Osteoblast (primary cell): ENCODE results near the gene AIP. TPM values are rescaled to one million over a fixed set of nuclear protein-coding genes. Genes with fewer than 3 reads are reported as not detected.
"Not testable (repeated sequence)": the region's sequence is repeated elsewhere in the genome, so short reads cannot be mapped to it uniquely, and the experiment has no call there.

Experiments used
- DNase-seq: peaks from one replicate; pipeline ENCODE4 v3.0.0; 2011; ENCODE audit warnings: low spot score, mixed read lengths; ENCODE audit not compliant: insufficient read length; ENCODE audit errors: missing footprints
- H2AFZ ChIP-seq: 2 replicates; pipeline ENCODE4 v1.6.0; 2011; ENCODE audit warnings: mild to moderate bottlenecking, low read length
- H3K27ac ChIP-seq: 2 replicates; pipeline ENCODE4 v1.5.1; 2011; ENCODE audit warnings: mild to moderate bottlenecking, low read depth, low read length, moderate library complexity
- H3K27me3 ChIP-seq: 2 replicates; pipeline ENCODE4 v1.6.0; 2012; ENCODE audit warnings: mild to moderate bottlenecking, control low read depth, inconsistent platforms, low read length, moderate library complexity; ENCODE audit not compliant: insufficient read depth
- H3K36me3 ChIP-seq: 2 replicates; pipeline ENCODE4 v1.5.1; 2011; ENCODE audit warnings: mild to moderate bottlenecking, low read length, control low read depth, moderate library complexity; ENCODE audit not compliant: insufficient read depth
- H3K4me1 ChIP-seq: 2 replicates; pipeline ENCODE4 v1.5.1; 2011; ENCODE audit warnings: mild to moderate bottlenecking, low read length, control low read depth, moderate library complexity; ENCODE audit not compliant: insufficient read depth
- H3K4me2 ChIP-seq: 2 replicates; pipeline ENCODE4 v1.6.0; 2011; ENCODE audit warnings: mild to moderate bottlenecking, low read length; ENCODE audit not compliant: insufficient read depth
- H3K4me3 ChIP-seq: fragments of 200-600 bp; sonication (generic); 3 replicates; pipeline ENCODE4 v1.5.1; 2012; ENCODE audit warnings: mild to moderate bottlenecking, low read length, inconsistent platforms; ENCODE audit not compliant: insufficient read depth
- H3K79me2 ChIP-seq: 2 replicates; pipeline ENCODE4 v1.6.0; 2012; ENCODE audit warnings: mild to moderate bottlenecking, low read length, control low read depth, inconsistent platforms; ENCODE audit not compliant: insufficient read depth
- H3K9me3 ChIP-seq: 2 replicates; pipeline ENCODE4 v1.5.1; 2011; ENCODE audit warnings: low read depth, low read length, control low read depth
- H4K20me1 ChIP-seq: 2 replicates; pipeline ENCODE4 v1.6.0; 2012; ENCODE audit warnings: mild to moderate bottlenecking, low read length, control low read depth; ENCODE audit not compliant: insufficient read depth
- CTCF ChIP-seq: IDR thresholded peaks from 2 replicates; pipeline ENCODE4 v1.5.1; 2011; ENCODE audit warnings: mild to moderate bottlenecking, low read depth, low read length, moderate library complexity; ENCODE audit errors: extremely low read depth
- total RNA-seq: library from RNA; depleted of rRNA; stranded (reverse); fragments of >200 nt; gene quantifications from 2 replicates; pipeline ENCODE4 v1.2.3, GENCODE V29; 2012

Gene AIP
- total RNA-seq, 1 donor: 71.3 TPM

DNA sequence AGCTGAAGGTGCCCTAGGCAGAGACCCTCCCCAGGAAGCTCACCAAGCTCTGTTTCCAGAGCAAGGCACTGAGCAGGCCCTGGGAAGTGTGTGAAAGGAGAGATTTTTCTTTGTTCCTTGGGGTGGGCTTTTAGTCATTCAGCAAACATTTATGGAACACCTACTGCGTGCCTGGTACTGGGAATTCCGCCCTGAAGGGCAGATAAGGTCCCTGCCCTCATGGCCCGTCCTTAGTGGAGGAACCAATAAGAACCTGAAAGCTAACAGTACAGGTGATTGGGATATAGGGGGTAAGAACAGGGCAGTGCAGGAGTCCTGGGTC lies 17.7 kb upstream of the AIP start:
- H3K4me2 ChIP-seq: peak overlapping the region; percentile 82

GRCh38 chr11:67465530-67465929 lies 17.3 kb upstream of the AIP start:
- not testable (repeated sequence) for H3K36me3 ChIP-seq, H4K20me1 ChIP-seq, DNase-seq, H3K27ac ChIP-seq, H2AFZ ChIP-seq, H3K9me3 ChIP-seq, H3K27me3 ChIP-seq
- Histone ChIP-seq H3K4me1 (peaks cover 25% of the 10 kb centered on the region), H3K79me2 (peaks cover 10% of the 10 kb centered on the region), H3K4me3 (peak overlapping the region; percentile 75), H3K4me2 (peak overlapping the region; percentile 82)

More for the DNA sequence above, 17.7 kb upstream of the AIP start:
- Histone ChIP-seq H3K27ac (peak overlapping the region; percentile 37), H4K20me1 (no peaks in the 10 kb centered on the region), H3K27me3 (peaks cover 3% of the 10 kb centered on the region), H2AFZ (no peak overlapping the region), H3K79me2 (peaks cover 10% of the 10 kb centered on the region), H3K4me3 (peak overlapping the region; percentile 75), H3K4me1 (peaks cover 25% of the 10 kb centered on the region), H3K36me3 (no peaks in the 10 kb centered on the region), H3K9me3 (no peaks in the 10 kb centered on the region)
- no peak for TF ChIP-seq CTCF
- DNase-seq: peak; percentile 73

DNA sequence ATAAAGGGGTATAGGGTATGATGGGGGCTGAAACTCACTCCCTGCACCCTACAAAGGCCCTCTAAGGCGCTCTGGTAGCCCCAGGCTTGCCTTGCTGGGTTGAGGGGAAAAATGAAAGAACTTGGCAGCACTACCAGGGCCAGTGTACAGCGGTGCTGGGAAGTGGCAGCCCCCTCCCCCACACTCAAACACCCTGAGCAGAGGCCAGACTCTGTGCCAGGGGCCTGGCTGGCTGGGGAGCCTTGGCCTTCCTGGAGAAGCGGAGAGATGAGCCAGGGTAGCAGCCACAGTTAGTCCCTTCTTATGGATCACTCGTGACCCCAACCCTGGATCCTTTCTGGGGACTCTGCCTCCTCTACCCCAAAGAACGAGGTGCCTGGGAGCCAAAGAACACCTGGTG lies 16.5 kb upstream of the AIP start:
- DNase-seq: no peak
- Histone ChIP-seq H2AFZ (no peak overlapping the region), H3K27ac (no peak overlapping the region), H4K20me1 (no peaks in the 10 kb centered on the region), H3K36me3 (no peaks in the 10 kb centered on the region), H3K79me2 (peaks cover 10% of the 10 kb centered on the region), H3K4me3 (no peak overlapping the region), H3K4me2 (no peak overlapping the region), H3K4me1 (peaks cover 25% of the 10 kb centered on the region), H3K9me3 (no peaks in the 10 kb centered on the region), H3K27me3 (no peaks in the 10 kb centered on the region)
- TF ChIP-seq CTCF: no peak

DNA sequence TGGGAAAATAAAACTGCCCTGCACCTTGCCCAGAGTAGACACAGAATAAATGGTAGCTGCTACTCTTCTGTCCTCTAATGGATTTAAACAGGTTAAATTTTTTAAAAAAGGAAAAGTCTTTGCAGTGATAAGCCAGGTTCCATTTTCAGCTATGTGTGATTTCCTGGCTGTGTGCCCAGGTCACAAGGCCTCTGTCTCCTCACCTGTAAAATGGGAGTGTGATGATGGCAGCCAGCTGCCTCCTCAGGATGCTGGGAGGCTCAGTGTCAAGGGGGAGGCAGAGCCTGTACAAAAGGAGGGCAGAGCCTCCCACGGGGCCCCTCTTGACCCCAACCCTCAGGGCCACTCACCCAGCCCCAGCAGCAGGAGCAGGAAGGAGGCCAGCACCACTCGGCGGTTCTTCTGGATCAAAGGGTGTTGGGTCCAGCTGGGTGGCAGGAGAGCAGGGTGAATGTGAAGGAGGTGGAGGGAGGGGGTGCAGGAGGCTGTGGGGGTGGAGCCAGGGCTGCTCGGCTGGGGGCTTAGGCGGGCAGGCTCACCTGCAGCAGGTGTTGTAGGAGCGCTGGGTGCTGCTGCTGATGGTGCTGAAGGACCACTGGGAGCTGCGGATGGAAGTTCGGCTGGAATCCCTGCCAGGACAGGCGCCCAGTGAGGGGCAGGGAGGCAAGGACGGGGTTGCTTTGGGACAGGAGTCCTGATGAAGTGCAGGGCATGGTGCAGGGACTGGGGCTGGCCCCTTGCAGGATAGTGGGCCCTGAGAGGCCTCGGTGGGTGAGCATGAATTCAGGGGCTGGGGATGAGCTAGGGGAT lies 15.7 kb upstream of the AIP start:
- Histone ChIP-seq H3K27ac (no peak overlapping the region), H3K4me2 (no peak overlapping the region), H3K9me3 (no peaks in the 10 kb centered on the region), H3K36me3 (no peaks in the 10 kb centered on the region), H2AFZ (no peak overlapping the region), H3K4me1 (peaks cover 25% of the 10 kb centered on the region), H3K4me3 (no peak overlapping the region), H4K20me1 (no peaks in the 10 kb centered on the region), H3K79me2 (peaks cover 10% of the 10 kb centered on the region), H3K27me3 (no peaks in the 10 kb centered on the region)
- TF ChIP-seq CTCF: no peak
- DNase-seq: peak; percentile 80
